Stimulated activated CD4-positive, alpha-beta T cell treated with anti-CD3 and anti-CD28 coated beads, Interleukin-2, amount 100 ng/mL, for 48 hours (primary cell): Measurements from ENCODE around the gene INTS1.
"Not testable (repeated sequence)": the region's sequence is repeated elsewhere in the genome, so short reads cannot be mapped to it uniquely, and the experiment has no call there.

Experiments
- DNase-seq, 2 donors: peaks; one replicate each; pipeline ENCODE4 v3.0.0-alpha.2; 2020

Gene INTS1

DNA sequence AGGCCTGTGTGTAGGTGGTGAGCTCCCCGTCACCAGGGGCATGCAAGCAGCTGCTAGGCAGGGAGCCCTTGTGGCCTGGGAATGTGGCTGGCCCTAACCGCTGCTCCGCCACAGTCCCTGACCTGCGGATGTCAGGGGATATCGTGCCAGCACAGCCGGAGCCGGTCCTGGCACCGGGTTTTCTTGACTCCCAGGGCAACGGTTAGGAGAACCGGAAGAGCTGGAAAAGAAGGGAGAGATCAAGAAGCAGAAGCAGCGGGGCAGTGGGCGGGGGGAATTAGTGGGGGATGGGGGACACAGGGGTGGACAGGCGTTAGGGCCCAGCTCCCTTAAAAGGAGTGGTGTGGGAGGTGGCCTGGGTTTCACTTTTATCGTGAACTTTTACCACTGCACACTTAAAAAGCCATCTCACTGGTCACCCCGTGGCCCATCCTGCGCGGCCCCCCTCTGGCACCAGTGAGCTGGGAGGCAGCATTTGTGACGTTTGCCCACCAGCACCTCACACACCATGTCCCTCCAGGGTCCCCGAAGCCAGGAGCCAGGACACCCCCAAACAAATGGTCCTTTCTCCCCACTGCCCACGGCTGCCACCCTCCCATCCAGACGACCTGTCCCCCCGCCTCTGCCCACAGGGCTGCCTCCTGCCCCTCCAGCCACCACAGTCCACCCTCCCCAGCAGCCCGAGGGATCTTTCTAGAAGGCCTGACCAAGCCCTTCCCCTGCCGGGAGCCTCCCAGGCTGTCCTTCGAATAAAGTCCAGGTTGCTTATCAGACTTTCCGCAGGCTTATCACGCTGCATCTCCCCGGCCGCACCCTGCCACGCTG lies 43.2 kb downstream of the INTS1 start:
- no peak for DNase-seq

DNA sequence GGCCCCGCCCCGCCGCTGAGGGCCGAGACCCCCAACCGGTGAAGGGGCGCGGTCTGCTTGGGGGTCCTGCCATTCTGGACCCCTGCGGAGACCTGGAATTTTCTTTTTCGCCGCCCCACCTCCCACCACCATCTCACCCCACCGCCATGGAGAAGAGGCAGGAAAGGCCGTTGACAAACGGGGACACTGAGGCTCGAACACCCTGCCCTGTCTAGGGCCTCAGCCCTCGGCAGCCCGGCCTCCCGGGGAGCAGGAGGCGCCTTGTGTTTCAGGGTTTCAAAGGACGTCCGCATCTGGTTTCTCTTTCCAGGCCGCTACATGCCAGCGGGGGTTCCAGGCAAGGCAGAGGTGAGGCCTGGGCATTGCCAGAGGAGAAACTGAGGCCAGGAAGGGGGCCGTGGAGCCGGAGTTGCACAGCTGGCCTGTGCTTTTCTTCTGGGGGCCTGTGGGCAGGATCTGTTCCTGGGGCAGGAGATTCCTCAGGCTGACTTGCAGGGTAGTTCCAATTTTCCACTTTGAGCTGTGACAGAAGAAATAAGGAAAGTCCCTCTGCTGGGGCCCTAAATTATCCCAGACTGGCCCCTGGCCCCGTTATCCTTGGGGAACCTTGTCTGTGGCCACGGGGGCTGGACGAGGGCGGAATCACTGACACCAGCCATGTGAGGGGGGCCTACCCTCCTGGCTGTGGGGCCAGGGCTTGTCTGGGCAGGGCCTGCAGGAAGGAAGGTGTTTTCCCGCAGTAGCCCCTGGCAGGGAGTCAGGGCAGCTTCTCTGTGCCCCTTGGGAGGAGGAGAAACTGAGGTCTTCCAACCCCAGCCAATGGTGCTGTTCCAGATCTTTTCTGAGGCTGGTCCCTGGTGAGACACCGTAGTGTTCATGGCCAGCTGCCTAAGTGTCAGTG lies 44.0 kb downstream of the INTS1 start:
- no peak for DNase-seq

DNA sequence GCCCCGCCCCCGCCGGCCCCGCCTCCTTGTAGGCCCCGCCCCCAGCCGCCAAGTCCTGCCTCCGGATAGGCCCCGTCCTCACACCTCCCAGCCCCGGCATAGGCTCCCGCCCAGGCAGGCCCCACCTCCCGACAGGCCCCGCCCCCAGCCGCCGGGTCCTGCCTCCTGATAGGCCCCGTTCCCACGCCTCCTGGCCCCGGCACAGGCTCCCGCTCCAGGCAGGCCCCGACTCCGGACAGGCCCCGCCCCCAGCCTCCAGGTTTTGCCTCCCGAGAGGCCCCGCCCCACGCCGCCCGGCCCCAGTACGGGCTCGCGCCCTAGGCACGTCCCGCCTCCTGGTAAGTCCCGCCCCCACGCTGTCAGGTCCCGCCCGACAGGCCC lies 44.7 kb downstream of the INTS1 start:
- peak; percentile 94 to 98 for DNase-seq

DNA sequence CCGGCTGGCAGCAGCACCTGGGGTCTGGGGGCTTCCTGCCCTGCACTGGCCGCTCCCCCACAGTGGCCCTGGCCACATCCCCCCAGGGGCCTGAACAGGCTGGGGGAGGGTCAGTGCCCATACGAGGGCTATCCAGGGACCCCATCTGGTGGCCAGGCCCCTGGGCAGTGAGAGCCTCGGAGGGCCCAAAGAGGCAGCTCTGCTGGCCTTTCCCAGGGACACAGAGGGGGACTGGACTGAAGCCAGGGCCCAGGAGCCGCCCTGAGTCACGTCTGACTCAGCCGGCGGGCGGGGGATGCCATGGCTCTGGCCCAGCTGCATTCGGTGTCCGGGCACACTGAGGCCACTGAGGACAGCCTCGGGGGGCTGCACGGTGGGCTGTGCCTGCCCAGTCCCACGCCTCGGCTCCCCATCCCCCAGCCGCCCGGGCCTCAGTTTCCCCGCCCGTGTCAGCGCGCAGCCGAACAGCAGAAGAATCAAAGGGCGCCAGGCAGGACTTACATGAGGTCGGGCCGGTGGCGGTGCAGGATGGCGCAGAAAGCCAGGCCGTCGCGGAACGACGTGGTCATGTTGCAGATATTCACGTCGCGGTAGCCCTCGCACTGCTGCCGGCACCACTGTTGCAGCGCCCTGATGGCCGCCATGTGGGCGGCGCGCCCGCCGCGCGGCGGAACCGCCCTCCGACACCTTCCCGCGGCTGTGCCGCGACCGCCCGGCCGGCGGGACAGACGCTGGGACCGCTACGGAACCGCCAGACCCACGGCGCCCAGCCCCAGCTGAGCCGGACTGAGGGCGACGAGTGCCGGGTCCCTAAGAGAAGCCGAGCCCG lies 45.3 kb downstream of the INTS1 start, which contains the start of gene MICALL2:
MICALL2 (minus strand) TSS at position 788 of the 829 bp plus-strand sequence; CDS start at position 644, 144 bp downstream.
- peak; percentile 5 to 26 for DNase-seq

DNA sequence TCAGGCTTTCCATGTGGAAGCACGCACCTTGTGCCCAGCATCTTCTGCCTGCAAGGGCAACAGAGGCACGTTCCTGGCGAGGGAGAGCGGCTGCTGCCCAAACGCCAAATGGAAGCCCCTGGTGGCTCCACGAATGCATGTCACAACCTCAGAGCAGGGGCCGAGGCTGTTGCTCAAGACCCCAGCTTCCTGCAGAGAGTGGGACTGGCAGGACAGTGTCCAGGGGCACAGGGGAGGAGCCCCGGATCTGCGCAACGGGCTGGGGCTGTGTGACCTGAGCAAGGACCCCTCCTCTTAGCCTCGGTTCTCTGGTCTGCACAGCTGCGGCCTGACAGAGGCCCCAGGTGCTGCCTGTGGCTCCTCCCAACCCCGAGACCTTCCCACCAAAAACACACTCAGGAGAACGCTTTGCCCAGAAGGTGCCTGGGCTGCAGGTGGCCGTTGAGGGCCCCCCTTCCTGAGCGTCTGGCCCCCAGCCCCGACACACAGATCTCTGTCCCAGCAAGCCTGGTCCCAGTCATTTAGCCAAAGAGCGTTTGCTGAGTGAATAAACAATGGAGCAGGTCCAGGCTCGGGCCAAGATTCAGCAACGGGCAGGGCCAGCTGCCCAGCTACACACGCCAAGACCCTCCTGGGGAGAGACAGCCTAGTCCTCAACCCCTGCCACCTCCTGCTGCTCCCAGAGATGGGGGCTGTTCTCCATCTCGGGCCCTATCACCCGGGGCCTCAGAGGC lies 46.1 kb downstream of the INTS1 start:
- no peak for DNase-seq

DNA sequence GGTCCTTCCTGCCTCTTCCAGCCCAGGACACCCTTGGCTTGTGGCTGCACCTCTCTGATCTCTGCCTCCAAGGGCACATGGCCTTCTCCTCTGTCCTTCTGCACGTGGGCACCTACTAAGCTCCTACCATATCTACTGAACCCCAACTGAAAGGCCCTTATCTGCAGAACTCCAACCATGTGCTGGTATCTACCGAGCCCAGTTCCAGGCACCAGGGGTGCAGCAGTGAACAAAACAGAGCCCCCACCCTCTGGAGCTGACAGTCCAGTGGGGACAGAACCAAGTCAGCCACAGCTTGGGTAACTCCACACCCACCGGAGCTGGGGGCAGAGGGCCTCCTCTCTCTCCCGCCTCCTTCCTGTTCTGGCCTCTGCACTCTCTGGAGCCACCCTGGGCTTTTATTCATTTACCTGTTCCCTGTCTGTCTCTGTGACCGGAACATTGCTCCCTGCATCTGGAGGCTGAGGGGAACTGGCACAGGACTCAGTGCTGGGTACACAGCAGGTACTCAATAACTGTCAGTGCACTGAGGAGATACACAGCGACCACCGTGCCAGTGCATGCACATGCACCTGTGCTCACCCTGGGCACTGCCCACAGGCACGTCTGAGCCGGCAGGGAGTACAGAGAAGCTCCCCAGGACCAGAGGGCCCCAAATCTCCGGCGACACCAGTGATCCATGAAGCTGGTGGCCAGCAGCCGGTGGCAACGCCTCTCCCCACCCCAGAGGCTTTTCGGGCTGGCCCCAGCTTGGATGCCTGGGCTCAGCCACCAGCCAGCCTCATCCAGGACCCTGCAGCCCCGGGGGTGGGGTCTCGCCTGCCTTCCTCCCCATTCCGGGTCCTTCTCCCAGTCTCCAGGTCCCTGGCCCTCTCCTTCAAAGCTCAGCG lies 46.9 kb downstream of the INTS1 start:
- no peak for DNase-seq

DNA sequence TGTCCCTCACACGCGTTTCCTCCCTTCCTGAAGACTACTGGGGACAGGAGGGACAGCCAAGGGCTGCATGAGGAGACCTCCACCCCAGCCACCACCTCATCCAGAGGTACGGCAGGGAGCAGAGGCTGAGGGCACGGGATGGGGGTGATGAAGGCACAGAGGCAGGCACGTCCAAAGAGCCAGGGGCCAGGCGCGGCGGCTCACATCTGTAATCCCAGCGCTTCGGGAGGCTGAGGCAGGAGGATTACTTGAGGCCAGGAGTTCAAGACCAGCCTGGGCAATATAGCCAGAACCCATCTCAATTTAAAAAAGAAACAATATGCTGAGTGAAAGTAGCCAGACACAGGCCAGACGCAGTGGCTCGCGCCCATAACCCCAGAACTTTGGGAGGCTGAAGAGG lies 48.2 kb downstream of the INTS1 start:
- no peak for DNase-seq

DNA sequence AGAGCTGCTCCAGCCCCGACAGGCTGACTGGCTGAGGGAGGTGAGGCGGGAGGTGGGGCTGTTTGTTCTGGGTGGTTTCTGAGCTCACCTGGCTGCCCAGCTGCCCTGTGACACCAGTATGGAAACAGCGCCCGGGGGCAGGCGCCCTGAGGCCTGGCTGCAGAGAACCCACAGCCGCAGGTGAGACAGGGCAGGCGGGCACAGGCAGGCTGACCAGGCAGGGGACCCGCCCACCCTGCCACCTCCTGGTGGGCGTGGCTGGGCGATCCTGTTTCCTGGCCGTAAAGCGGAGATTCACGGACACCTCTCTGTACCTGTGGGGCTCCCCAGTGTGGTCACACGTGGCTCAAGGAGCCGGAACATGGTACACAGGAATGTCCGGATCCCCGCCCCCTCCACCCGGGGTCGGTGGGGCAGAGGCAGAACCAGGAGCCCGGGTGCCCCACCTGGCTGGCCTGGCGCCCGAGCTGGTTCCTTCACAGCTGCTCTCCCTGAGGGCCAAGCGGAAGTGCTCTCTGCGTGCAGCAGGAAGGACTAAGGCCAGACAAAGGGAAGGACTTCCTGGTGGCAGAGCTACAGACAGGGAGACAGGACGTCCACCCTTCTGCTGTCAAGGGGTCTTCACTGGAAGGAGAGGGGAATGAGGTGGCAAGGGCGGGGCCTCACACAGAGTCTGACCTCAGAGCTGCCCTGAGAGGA lies 48.8 kb downstream of the INTS1 start:
- DNase-seq = no peak

DNA sequence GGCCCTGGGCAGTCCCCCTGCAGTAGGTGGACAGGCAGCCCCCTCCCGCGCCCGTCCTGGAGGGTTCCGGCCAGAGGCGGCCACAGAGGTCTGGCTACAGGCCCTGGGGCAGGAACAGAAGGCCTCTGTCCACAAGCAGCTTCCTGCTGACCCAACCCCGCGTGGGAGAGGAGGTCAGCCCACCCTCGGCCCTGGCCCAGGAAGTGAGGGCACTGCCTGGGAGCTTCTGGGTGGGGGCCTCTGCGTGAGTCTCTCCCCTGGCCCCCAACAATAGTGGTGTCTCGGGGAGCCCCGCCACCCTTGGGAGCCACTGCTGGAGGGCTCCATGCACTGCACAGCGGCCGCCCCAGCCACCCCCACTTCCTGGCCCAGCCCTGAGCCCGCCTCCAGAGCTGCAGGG lies 49.6 kb downstream of the INTS1 start:
- no peak for DNase-seq

DNA sequence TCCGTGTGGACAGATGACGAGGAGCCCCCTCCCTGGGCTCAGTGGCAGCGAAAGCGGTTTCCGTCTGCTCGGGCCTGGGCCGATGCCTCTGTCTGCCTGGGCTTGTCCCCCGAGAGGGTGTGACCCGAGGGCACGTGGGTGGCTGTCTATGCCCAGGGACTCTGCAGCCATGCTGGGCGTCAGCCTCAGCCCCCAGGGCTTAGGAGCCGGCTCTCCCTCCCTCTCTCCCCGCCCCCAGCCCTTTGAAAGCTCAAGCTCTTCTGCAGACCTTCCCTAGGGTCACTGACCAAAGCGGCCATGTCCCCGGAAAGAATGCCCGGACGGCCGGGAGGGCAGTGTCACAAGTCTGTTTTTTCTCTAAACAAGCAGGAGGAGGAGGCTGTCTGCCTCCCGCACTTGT lies 52.0 kb downstream of the INTS1 start:
- DNase-seq = no peak

DNA sequence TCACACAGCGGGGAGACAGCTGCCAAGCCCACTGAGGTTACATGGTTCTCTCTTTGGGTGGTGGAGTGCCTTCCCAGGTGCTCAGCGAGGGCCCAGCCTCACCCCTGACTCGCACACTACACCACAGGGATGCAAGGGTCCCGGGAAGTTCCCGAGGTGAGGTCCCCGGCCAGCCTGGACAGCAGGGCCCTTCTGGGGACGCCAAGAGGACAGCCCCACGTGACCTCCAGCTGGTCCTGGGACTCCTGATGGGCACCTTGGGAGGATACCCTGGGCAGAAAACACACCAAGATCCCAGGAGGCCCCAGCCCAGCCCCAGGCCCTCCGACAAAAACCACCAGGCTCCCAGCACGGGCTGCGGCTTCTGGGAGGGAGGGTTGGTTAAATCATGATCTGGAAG lies 53.2 kb downstream of the INTS1 start:
- no peak for DNase-seq

DNA sequence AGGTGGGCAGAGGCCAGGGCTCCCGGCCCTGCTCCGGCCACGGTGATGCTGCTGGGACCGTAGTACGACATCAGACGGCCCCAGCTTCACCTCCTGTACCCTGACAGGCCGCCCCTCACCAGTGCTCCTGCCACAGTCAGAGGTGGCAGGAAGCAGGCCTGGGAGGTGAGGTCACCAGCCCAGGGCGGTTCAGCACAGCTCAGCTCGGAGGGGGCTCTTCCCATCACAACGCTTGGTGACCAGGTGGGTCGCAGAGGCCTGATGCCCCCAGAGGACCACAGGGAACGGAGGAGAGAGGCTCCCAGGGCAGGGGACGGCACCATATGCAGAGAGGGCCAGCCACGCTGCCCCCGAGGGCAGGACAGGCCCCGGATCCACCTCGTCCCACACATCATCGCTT lies 53.8 kb downstream of the INTS1 start:
- no peak for DNase-seq

DNA sequence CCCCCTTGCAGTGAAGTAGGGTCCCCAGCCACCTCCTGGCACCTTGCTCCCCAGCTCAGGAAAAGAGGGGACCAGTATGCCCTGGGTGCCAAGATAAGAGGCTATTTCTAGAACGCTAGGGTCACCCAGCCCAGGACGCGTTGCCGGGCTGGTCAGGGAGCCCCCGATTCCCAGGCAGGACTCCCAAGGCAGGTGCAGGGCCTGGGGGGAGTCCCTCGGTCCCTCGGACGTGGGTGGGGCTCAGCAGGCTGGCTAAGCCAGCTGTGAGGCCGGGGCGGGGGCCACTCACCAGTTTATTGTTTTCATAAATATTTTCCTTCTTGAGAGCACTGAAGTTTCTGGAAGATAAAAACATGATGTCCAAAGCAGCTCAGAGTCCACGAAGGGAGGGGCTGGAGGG lies 54.2 kb downstream of the INTS1 start:
- DNase-seq = no peak

DNA sequence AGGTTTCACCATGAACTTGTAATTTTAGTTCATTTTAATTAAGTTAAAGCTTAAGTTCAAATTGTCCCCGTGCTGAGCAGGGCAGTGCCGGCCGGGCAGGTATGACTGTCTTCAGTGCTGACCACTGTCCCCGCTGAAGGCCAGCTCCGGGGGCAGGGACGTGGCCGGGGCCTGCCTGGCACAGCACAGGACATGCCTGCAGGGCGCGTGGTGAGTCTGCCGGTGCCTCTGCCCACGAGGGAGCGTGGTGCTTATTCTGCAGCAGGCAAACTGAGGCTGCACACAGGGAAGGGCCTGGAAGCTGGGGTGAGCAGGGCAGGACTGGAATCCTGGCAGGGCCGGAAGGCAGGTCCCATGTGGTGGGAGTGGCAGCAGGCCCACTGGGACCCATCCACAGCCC lies 54.7 kb downstream of the INTS1 start:
- DNase-seq = no peak

DNA sequence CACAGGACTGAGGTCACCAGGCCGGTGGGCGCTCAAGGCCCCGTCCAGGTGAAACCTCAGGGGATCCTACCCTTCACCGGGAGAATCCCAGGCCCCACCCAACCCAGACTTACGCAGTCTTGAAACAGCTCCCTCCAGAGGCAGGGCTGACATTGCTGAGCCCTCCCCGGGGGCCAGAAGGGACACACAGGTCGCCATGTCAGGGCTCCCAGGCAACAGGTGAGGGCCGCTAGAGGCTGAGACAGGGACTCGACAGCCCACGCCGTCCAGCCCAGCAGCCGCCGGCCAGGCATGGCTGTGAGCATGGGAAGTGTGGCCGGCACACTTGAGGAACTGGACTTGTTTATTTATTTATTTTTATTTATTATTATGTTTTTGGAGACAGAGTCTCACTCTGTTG lies 55.2 kb downstream of the INTS1 start:
- DNase-seq = no peak

DNA sequence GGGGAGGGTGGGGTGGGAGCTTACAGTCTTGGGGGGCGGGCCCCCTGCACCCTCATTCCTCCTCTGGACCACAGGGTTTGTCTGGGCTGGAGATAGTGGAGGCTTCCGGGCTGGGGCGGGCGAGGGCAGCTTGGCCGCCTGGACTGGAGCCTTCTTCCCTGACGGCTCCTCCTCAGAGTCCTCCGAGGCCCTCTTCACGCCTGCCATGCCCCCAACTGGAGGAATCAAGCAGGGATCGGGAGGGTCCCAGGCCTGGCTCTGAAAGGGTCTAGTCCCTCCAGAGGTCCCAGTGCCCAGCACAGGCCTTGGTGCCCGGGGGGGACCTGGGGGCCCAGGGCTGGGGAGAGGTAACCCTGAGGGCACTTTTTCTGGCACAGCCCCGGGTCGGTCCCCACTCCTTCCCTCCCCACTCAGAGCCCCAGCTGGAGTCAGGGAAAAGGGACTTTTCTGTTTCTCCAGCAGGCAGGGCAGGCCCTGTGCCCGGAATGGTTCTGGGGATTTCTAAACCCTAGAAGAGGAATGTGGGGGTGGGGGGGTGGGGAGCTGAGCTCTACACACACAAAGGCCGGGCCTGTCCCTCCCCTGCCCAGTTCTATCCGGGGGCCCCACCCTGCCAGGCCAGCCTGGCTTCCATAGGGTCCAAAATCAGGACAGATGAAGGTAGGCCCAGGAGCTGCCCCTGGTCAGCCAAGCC lies 56.5 kb downstream of the INTS1 start:
- DNase-seq = no peak

DNA sequence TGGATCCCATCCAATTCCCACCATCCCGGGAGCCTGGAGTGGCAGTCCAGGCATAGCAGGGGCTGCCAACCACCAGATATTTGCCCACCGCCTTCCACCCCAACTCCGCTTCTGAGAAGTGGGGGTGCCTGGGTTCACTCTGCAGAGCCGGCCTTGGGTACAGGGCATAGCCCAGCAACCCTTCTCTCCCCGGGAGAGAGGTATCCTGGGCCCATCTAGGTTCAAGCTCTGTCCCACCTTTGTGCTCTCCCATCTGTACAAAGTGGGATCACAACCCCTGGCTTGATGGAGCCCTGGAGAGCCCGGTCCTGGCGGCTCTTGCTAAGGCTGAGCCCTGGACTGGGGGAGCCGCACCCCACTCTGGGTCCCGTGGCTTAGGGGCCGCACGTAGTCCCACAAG lies 57.1 kb downstream of the INTS1 start:
- DNase-seq = no peak

DNA sequence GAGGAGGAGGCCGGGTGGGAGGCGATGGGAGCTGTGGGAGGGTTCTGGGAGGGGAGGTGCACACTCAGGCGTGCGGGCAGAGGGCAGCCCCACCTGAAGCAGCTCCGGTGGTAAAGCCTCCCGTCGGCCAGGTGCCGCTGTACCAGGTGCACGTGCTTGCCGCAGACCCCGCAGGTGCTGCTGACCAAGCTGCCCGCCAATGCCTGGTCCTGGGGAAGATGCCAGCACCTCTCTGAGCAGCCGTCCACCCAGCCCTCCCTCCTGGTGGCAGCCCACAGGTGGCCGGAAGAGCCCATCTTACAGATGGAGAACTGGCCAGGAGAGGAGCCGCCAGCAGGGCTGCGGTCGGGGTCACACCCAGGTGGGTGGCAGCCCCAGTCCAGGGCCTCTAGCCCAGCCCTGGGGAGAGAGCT lies 57.6 kb downstream of the INTS1 start:
- no peak for DNase-seq

DNA sequence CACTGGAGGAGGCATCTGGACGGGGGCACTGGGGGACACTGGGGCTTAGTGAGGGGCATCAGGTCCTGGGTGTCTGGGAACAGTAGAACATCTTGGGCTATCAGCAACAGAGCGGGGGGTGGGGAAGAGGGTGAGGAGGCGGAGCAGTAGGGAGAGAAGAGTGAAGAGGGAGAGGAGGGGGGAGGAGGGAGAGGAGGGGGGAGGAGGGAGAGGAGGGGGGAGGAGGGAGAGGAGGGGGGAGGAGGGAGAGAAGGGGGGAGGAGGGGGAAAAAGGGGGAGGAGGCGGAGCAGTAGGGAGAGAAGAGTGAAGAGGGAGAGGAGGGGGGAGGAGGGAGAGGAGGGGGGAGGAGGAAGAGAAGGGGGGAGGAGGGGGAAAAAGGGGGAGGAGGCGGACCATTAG lies 58.2 kb downstream of the INTS1 start:
- not testable (repeated sequence) for DNase-seq

DNA sequence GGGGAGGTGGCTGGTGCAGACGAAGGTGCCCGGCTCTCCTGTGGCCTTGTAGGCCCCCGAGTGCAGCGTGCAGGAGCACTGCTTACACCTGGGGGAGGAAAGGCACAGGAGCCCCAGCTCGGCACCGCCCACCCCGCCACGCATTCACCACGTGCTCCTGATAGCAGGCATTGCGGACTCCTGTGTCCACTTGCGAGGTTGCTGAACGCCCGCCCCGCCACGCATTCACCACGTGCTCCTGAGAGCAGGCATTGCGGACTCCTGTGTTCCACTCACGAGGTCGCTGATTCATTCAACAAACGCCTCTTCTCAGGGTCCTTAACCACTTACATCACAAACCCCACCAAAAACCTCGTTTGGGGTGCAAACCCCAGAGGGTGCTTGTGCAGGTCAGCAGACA lies 58.8 kb downstream of the INTS1 start:
- DNase-seq = no peak
